Activated gamma-delta T cell treated with anti-CD3 and anti-CD28 coated beads, Interleukin-2, amount 50 U/mL, for 16 hours (primary cell): ENCODE results near the gene ZFHX3.

Source experiments
- DNase-seq: peaks from one replicate; pipeline ENCODE4 v3.0.0-alpha.2; 2020; ENCODE audit warnings: low read depth

Gene ZFHX3

DNA sequence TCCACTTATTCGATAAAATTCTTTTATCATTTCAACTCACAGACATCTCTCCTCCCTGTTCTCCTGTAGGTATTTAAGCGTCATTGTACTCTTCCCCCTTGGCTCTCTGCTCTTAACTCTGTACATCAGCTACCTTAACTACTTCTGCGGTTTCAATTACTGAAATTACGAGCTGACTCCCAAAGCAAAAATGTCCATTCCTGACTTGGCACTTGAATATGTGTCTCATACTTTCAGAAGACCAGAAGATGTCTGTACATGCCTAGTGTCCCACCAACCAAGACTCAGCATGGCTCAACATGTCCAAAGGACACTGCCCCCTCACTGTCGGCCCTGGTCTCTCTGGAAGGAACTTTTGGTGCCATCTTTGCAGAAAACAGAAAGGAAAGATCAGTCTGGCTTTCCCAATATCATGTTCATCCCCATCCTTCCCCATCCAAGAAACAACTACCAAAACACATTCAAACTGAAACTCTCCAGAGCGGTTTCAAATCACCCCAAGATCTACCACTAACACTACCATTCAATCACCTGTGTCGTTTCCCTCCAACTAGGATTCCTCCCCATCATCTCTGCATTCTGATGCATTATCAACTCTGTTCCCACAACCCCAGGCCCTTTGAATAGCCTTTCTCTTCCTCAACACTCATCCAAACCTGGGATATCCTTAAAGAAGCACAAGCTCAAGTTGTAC lies 74.9 kb downstream of the ZFHX3 start:
- DNase-seq, result no peak

DNA sequence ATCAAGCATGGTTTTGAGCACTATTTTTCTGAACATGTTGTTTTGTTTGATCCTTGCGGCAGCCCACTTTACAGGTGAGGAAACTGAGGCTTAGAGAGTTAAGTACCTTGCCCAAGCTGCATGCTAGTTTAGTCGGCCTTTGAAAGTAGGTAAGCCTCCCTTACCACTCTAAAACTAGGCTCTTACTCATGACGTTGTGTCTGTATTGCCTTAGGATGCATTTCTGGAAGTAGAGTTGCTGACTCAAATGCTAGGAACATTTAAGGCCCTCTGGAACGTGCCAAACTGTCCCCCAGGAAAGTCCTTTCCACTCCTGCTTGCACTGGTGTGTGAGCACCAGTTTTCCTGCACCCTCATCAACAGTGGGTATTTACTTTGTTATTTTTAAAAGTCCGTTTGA lies 76.6 kb downstream of the ZFHX3 start:
- no peak for DNase-seq

DNA sequence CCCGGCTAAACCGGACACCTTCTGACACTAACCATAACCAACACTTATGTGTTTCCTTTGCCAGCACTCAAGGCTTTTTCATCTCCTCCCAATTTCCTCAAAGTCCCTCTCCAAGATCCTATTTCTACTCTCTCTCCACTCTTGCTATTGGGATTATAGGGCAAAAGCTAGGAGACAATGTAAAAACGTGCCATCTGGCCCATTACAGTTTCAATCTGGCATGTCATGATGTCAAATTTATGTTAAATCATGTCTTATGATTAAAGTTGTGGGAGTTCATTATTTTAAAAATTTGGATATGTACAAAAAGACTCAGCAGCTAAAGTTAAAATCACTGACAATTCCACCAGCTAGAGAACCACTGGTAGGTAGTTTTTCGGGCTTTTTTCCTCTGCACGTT lies 77.3 kb downstream of the ZFHX3 start:
- no peak for DNase-seq

DNA sequence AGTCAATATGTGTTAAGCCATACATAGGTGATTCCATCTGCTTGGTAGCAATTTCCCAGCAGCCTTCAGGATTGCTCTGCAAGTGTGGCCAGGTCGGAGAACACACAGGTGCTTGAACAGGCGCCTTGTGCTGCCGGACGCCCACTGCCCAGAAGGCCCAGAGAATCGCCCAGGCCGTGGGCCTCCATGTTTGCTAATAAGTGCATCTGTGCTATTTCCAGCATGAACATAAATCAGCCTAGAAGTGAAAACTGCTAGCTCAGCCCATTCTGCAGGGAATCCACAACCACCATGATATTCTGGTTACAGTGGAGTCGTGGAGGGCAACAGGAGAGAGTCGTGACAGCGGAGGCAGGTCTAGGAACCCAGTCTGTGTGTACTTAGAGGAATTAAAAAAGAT lies 78.1 kb downstream of the ZFHX3 start:
- DNase-seq, result no peak

DNA sequence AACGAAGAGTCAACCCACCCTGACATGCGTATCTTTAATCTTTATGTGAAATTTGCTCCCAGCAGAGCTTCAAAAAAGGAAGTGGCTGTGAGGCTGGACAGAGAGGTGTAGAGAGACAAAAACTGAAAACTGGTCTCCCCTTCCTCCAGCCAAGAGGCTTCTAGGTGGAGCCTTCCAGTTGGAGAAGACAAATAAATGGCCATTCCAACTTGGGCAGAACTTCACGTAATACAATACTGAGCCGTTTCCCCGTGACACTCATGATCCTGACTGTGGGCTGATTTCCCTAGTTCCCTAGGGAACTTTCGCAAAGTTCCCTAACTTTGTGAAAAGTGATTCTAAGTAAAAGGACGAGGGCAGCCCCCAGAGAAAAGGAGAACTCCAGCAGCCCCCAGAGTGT lies 78.8 kb downstream of the ZFHX3 start:
- DNase-seq, result no peak

DNA sequence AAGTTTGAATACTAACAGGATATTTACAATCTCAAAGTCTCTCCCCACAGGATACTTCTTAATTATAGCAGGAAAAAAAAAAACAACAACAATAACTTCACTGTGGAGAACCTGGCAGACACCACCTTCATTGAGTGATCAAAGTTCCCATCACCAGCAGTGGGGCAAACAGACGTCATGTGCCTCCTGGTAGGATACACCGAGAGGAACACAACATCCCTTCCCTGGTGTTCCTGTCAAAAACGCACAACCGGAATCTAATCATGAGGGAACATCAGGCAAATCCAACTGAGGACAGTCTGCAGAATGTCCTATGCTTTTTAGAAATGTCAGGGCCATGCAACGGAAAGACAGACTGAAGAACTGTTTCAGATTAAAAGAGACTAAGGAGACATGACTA lies 80.0 kb downstream of the ZFHX3 start:
- no peak for DNase-seq

DNA sequence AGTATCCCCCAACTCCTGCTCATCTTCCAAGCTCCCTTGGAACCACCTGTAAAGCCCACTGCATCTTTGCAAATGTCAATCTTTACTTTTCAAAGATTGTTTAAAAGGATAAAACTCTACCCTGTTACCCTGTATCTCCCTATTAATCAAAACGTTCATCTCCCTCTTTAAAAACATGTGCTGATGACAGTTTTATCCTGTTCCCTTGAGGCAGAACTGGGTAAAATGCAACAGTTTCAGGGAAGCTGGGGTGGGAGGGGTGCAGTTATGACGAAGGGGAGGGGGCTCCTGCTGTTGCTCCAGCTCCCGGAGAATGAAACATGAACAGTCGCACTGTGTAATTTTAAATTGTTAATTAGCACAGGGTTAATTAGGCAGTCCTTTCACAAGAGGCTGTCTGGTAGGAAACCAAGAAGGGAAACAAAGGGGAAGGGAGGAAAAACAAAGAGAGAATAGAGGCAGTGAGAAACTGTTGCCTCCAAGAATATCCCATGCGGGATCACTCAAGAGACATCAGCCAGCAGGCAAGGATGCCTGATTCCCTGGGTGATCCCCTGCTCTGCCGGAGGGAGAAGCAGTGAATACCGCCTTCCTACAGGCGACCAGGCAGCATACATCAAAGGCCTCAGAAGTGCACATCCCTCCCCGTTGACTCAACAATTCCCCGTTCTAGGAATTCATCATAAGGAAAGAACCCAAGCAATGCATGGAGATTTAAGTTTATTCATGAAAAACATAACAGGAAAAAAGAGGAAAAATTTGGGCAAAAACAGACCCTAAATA lies 84.2 kb downstream of the ZFHX3 start:
- no peak for DNase-seq

DNA sequence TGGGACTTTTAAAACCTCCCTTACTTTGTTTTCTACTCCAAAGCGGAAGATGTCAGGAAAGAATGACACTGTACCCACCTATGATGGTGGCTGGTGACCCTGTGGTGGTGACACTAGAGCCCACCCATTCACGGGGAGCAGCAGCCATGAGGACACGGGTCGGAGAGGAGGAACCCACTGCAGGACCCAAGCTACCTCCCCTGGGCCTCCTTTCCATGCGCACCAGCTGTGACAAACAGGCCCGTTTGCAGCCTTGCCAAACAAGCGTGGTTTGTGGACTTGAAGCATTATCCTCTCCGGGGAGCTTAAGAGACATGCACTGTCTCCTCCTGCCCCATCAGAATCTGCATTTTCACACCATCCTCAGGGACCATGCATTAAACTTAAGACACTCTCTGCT lies 85.6 kb downstream of the ZFHX3 start:
- no peak for DNase-seq

DNA sequence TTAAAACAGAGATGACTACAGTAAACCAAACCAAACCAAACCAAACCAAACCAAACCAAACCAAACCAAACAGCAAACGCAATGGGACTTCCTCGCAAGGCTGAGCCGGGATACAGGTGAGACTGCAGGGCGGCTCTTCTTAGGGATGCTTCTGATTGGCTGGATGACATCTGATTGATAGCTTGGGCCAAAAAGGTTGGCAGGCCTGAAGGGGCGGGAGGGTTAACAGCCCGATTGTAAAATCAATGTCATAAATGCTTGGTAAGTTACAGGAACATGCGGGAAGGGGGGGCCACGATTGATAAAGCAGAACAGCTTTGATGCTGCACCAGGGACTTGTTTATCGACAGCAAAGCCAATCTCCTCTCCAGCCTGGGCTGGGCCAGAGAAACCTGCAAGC lies 86.1 kb downstream of the ZFHX3 start:
- DNase-seq, result no peak

DNA sequence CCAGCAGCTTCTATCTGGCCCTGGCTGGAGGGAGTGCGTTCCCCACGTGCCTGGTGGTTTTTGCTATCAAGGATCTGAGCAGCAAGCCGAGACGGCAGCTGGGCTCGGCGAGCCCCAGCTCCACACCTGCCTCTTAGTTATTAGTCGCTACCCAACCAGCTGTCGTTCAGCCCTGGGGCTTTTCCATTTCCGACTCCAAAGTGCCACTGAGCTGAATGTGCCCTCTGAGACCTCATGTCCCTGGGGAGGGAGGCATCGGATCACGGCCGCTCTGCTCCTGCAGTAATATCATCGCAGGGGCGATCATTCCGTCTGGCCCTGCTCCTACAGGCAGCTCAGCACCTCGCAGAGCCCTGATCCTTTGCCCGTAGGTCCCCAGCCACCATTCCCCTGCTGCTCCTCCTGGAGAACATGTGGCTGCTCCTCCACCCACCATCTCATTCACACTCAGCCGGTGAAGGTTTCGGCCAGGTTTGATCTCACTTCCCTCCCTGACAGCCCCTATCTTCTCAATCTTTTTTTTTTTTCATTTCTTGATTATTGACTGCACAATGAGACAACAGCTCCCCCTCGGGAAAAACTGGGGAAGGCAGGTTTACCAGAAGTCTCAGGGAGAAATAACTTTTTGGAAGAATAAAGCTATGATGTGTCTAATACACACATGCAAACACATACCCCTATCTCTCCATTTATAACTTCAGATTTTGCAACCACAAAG lies 86.7 kb downstream of the ZFHX3 start:
- no peak for DNase-seq

DNA sequence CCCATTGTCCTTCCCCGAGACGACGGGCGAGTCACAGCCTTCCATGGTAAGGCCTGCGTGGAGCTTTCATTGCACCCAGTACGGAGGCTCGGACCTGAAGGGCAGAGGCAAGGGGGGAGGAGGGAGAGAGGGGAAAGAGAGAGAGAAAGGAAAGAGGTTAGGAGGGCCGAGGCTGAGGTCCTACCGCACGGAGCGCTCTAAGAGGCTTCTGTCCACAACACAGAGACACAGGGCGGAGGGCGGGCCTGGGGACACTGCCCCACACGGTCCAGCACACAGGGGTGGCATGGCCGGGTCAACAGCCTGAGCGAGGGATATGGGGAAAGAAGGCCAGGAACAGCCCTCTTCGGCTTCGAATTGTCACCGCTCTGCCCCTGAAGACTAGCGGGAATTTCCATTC lies 87.8 kb downstream of the ZFHX3 start:
- DNase-seq, result no peak

DNA sequence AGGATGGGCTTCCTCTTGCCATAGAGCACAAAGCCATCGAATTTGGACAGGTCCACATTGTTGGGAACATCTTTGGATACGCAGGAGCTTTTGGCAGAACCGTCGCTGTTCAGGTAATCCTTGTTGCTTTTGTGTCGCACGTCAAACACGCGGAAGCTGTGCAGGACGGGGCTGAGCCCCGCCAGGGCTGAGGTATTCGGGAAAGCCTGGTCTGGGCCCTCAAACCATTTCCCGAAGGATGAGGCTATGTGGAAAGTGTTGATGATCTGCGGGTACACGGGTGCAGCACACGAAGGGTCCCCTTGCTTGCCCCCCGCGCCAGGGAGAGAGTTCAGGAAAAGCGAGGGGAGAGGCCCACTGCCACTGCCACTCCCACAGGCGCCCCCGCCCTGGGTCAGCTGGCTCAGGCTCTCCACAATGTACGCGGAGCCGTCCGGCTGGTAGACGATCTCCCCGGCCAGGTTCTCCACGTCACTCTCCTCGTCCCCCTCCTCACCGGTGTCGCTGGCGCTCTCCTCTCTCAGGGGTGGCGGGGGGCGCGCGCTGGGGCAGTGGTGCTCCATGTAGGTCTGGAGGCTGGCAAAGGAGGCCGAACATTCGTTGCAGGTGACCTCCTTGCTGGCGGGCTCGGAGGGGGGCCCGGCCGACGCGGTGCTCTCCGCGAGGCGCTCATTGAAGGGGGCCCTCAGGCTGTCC lies 88.5 kb downstream of the ZFHX3 start:
- DNase-seq, result no peak

DNA sequence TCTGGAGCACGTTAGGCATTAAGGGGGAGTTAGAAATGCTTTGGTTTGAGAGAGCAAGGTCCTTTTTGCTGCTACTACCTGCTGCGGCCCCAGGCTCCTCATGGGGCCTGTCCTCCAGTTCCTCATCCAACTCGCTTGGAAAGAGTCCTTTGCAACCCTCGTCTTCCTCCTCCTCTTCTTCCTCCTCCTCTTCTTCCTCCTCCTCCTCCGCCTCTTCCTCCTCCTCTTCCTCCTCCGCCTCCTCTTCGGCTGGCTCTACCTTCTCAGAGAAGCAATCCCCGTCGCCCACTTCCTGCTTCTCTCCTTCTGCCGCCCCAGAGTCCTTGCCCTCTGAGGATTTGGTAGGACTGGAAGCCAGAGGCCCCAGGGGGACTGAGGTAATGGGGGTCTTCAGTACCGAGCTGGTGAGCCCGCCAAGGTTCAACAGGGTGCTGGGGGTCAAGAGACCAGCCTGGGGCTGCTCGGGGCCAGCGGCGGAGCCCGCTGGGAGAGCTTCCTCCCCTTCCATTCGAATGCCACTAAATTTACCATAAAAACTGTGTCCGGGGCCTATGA lies 89.3 kb downstream of the ZFHX3 start:
- no peak for DNase-seq

DNA sequence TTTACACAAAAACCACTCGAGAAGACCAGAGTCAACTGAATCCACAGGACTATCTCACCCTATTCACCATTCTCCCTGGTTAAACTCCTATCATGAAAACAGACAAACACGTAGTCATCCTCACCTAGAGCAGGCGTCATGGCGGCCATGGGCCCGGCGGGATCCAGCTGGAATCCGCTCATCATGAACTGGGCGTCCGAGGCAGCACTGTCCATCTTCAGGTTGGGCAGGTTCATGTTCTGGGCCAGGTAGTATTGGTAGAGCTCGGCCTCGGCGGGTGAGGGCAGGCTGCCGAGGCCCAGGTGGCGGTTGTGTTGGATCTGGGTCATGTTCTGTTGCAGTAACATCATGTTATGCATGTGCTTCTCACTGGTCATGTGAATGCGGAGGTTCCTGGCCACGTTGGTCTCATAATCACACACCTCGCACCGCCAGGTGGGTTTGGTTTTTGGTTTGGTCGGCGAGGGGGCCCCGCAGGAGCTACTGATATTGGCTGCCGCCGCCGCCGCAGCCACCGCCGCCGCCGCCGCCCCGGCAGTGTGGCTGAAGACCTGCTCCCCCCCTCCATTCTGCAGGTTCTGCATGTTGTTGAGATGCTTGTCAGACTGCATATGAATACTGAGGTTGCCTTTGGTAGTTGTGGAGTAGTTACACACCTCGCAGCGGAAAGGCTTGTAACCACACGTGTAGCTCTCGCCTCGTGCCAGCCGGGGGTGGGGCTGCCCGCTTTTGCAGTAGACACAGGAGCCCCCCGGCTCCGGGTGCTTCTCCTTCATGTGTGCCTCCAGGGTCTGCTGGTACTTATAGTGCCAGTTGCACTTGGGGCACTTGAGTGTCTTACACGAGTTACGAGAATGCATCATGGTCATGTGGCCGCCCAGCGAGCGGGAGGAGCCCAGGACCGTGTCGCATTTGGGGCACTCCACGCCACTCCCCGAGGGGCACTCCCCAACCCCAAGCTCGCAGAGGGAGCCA lies 90.3 kb downstream of the ZFHX3 start:
- DNase-seq, result no peak

DNA sequence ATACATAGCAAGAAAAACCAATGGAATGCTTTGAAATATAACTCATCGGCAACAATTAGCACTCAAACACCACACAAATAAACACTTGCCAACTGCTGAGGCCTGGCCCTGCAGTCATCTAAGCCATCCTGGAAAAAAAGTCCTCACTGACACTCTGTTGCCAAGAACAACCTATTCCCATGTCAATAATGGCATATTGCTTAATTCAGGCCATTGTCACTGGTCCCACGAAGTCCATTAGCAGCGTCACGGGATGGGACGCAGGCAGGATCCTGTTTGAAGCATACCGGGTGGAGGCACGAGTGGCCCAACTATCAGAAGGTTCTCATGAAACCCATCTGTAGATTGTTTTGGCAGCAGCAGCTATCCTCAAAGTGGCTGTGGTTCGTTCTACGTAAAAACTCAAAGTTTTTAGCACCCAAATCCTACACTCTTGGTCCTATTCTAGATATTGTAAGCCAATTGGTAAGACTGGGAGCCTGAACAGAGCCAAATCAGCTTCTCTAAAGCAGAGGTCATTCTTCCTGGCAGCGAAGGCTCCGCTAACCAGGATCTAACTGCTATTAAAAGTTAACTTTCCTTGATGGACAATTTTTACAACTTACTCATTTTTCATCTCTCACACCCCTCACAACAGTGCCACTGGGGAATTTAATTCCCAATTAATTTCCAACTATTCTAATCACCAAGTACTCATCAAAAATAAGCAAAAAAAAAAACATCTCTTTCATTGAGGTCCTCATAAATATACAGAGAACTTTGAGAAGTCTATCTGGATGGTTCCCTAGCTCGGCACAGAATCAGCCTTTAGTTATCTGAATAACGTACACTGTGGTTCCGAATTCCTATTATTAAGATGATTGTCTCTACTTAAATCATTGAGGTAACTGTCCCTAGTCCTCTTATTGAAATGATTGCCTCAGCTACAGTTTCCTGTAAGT lies 91.5 kb downstream of the ZFHX3 start:
- no peak for DNase-seq

DNA sequence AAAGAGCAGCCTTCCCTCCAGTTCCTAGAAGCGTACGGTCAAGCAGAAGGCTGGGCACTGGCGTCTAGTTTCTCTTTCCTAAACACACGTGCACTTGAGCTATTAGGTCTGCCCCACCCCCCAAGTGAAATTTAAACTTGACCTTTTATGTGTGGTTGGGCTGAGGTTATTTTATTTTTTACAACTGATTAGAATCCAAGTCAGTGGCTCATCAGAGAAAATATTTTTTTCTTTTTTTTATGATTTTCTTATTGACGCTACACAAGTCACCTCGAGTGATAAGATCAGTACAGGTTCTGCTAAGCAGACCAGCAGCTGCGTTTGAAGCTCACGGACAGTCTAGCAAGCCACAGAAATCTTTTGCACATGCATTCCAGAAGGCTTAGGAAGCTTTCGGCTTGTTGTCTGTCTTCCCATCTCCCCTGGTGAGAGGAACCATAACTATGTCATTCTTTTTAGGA lies 95.1 kb downstream of the ZFHX3 start:
- DNase-seq, result no peak

DNA sequence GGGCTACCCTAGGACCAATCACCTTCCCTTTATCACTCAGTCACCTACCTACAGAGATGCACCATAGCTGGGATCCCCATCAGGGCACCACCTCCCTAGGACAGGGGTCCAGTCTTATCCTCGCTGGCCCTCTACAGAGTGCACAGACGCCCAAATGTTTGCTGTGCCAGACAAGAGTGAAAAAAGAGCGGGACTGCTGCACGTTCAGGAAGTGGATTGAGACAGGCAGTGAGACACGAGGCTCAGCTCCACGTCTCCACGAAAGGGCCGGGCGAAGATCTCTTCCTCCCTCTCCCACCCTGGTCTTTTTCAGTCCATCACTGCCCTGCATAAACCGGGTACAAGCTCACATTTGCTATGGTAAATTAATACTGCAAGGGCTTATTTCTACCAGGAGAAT lies 95.5 kb downstream of the ZFHX3 start:
- no peak for DNase-seq

DNA sequence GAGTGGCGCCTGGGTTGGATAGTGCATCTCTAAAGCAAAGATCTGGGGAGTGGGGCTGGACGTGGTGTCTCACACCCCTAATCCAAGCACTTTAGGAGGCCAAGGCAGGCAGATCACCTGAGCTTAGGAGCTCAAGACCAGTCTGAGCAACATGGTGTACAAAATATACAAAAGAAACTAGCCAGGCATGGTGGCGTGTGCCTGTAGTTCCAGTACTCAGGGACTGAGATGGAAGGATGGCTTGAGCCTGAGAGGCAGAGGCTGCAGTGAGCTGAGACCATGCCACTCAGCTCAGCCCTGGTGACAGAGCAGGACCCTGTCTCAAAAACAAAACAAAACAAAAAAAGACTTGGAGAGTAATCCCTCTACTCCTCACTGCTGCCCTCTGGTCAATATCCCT lies 96.0 kb downstream of the ZFHX3 start:
- DNase-seq, result no peak

DNA sequence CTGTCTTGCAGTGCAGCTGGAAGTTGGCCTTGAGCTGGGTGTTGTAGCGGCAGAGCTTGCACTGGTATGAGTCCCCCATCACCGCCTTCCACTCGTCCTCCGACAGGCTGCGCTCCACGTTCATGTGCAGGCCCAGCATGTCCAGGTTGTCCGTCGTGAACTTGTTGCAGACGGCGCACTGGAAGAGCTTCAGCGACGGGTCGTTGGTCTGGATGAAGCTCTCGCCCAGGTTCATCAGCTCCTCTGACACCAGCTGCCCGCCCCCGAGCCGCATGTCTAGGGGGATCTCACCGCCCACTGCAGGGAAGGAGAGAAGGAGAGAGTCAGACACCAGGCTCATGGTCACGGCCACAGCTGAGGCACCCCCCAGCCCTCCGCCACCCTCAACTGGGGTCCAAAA lies 97.3 kb downstream of the ZFHX3 start:
- no peak for DNase-seq
